Memory B cell (primary cell): ENCODE results near the gene SLC34A1.

Experiments used
- ATAC-seq: fragments of 150-1000 bp; cut with Tn5 transposase; 2 replicates; pipeline ENCODE4 v1.10.0; 2021; ENCODE audit warnings: low read depth, mild to moderate bottlenecking, moderate library complexity
- DNase-seq, 2 donors: peaks; one replicate each; pipeline ENCODE4 v3.0.0; 2022; ENCODE audit warnings: low spot score in 2 of 2
- H3K27ac Mint-ChIP-seq: one replicate; pipeline ENCODE4 v1.8.0; 2022; ENCODE audit warnings: mild to moderate bottlenecking, moderate library complexity, mixed read lengths
- H3K27me3 Mint-ChIP-seq: one replicate; pipeline ENCODE4 v1.8.0; 2022; ENCODE audit warnings: mixed read lengths
- H3K36me3 Mint-ChIP-seq: one replicate; pipeline ENCODE4 v1.8.0; 2022; ENCODE audit warnings: mild to moderate bottlenecking, mixed read lengths
- H3K4me1 Mint-ChIP-seq: one replicate; pipeline ENCODE4 v1.8.0; 2022; ENCODE audit warnings: mixed read lengths
- H3K4me3 Mint-ChIP-seq: one replicate; pipeline ENCODE4 v1.8.0; 2022; ENCODE audit warnings: mild to moderate bottlenecking, moderate library complexity, mixed read lengths
- H3K9me3 Mint-ChIP-seq: one replicate; pipeline ENCODE4 v1.8.0; 2022; ENCODE audit warnings: mixed read lengths

The SLC34A1 gene

GRCh38 chr5:177393990-177394389, 9.8 kb downstream of the SLC34A1 start:
- no peak for DNase-seq
- peaks cover 18% of the 10 kb centered on the region for H3K4me1 Mint-ChIP-seq
- H3K27ac Mint-ChIP-seq = no peak overlapping the region
- ATAC-seq = no peak
- H3K9me3 Mint-ChIP-seq = no peaks in the 10 kb centered on the region
- H3K27me3 Mint-ChIP-seq = peaks cover 4% of the 10 kb centered on the region
- no peak overlapping the region for H3K4me3 Mint-ChIP-seq
- no peaks in the 10 kb centered on the region for H3K36me3 Mint-ChIP-seq

- Mint-ChIP-seq H3K9me3 (no peaks in the 10 kb centered on the region), H3K4me1 (peaks cover 4% of the 10 kb centered on the region), H3K36me3 (no peaks in the 10 kb centered on the region), H3K27me3 (peaks cover 4% of the 10 kb centered on the region), H3K4me3 (no peak overlapping the region), H3K27ac (no peak overlapping the region)
- no peak for ATAC-seq
- DNase-seq = no peak
Observed at GRCh38 chr5:177396078-177396477, 11.8 kb downstream of the SLC34A1 start.

- H3K4me1 Mint-ChIP-seq = peaks cover 4% of the 10 kb centered on the region
- no peaks in the 10 kb centered on the region for H3K36me3 Mint-ChIP-seq
- H3K27ac Mint-ChIP-seq = no peak overlapping the region
- ATAC-seq (no peak), DNase-seq (no peak)
- no peaks in the 10 kb centered on the region for H3K9me3 Mint-ChIP-seq
- no peak overlapping the region for H3K4me3 Mint-ChIP-seq
- H3K27me3 Mint-ChIP-seq = peaks cover 4% of the 10 kb centered on the region
Observed at GRCh38 chr5:177396807-177397206, 12.6 kb downstream of the SLC34A1 start.

- peaks cover 5% of the 10 kb centered on the region for H3K4me1 Mint-ChIP-seq
- H3K4me3 Mint-ChIP-seq = no peak overlapping the region
- H3K27me3 Mint-ChIP-seq = peaks cover 4% of the 10 kb centered on the region
- ATAC-seq = no peak
- no peak overlapping the region for H3K27ac Mint-ChIP-seq
- no peak for DNase-seq
- H3K36me3 Mint-ChIP-seq = no peaks in the 10 kb centered on the region
- H3K9me3 Mint-ChIP-seq = no peaks in the 10 kb centered on the region
Observed at GRCh38 chr5:177397875-177398390, 13.7 kb downstream of the SLC34A1 start.

- Mint-ChIP-seq H3K9me3 (no peaks in the 10 kb centered on the region), H3K4me3 (no peak within 1 kb of the TSS), H3K27me3 (peaks cover 2% of the 10 kb centered on the region), H3K4me1 (peaks cover 16% of the 10 kb centered on the region), H3K27ac (no peak within 1 kb of the TSS), H3K36me3 (no peaks in the 10 kb centered on the region)
- ATAC-seq = no peak
- no peak for DNase-seq
Observed at GRCh38 chr5:177399997-177400868, 16.0 kb downstream of the SLC34A1 start, which contains the start of gene PFN3. PFN3 (minus strand) TSS chr5:177400661; CDS start chr5:177400576, 85 bp downstream.

- Mint-ChIP-seq H3K27ac (no peak overlapping the region), H3K36me3 (no peaks in the 10 kb centered on the region), H3K9me3 (no peaks in the 10 kb centered on the region), H3K27me3 (peaks cover 2% of the 10 kb centered on the region), H3K4me3 (peak overlapping the region; percentile 81), H3K4me1 (peaks cover 25% of the 10 kb centered on the region)
- DNase-seq (no peak), ATAC-seq (no peak)
Observed at GRCh38 chr5:177402271-177403043, 18.2 kb downstream of the SLC34A1 start.

GRCh38 chr5:177403102-177403791, 19.0 kb downstream of the SLC34A1 start:
- Mint-ChIP-seq H3K27ac (no peak overlapping the region), H3K27me3 (no peaks in the 10 kb centered on the region), H3K36me3 (no peaks in the 10 kb centered on the region), H3K4me3 (peak overlapping the region; percentile 81), H3K4me1 (peaks cover 25% of the 10 kb centered on the region), H3K9me3 (no peaks in the 10 kb centered on the region)
- ATAC-seq (peak; percentile 19), DNase-seq (peak; percentile 34 to 62)

- H3K4me3 Mint-ChIP-seq = peak overlapping the region; percentile 81
- no peaks in the 10 kb centered on the region for H3K27me3 Mint-ChIP-seq
- H3K4me1 Mint-ChIP-seq = peaks cover 25% of the 10 kb centered on the region
- no peaks in the 10 kb centered on the region for H3K9me3 Mint-ChIP-seq
- DNase-seq = peak; percentile 85 to 87
- peak; percentile 77 for ATAC-seq
- H3K36me3 Mint-ChIP-seq = no peaks in the 10 kb centered on the region
- no peak overlapping the region for H3K27ac Mint-ChIP-seq
Observed at GRCh38 chr5:177403792-177404640, 19.8 kb downstream of the SLC34A1 start.

- Mint-ChIP-seq H3K27ac (peak overlapping the region; percentile 75), H3K9me3 (no peaks in the 10 kb centered on the region), H3K36me3 (no peaks in the 10 kb centered on the region), H3K4me1 (peaks cover 25% of the 10 kb centered on the region), H3K27me3 (no peaks in the 10 kb centered on the region), H3K4me3 (peak overlapping the region; percentile 62)
- no peak for ATAC-seq
- DNase-seq = no peak
Observed at GRCh38 chr5:177404641-177405179, 20.5 kb downstream of the SLC34A1 start.

DNA sequence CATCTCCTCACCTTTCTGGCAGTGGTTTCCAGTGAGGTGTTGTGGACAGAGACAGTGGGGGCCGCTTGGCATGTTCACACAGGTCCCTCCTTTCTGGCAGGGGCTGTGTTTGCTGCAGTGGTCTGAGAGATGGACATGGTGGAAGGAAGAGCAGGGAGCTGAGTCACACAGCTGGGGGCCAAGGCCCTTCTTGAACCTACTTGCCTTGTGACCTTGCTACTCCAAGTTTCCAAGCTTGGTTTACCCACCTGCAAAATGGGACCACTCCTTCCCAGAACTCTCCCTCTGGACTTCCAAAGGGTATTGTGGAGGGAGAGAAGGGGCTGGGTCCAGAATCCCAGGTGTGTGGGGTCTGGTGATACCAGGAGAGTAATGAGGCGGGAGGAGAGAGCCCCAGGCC, 21.1 kb downstream of the SLC34A1 start:
- Mint-ChIP-seq H3K36me3 (no peaks in the 10 kb centered on the region), H3K9me3 (no peaks in the 10 kb centered on the region), H3K4me1 (peaks cover 25% of the 10 kb centered on the region), H3K27me3 (no peaks in the 10 kb centered on the region), H3K27ac (peak overlapping the region; percentile 75), H3K4me3 (peak overlapping the region; percentile 62)
- DNase-seq (no peak), ATAC-seq (no peak)

- H3K27ac Mint-ChIP-seq = peak overlapping the region; percentile 75
- peak; percentile 55 for ATAC-seq
- H3K27me3 Mint-ChIP-seq = no peaks in the 10 kb centered on the region
- H3K9me3 Mint-ChIP-seq = no peaks in the 10 kb centered on the region
- peak overlapping the region; percentile 32 for H3K4me3 Mint-ChIP-seq
- no peaks in the 10 kb centered on the region for H3K36me3 Mint-ChIP-seq
- DNase-seq = peak; percentile 54 to 59
- H3K4me1 Mint-ChIP-seq = peaks cover 25% of the 10 kb centered on the region
Observed at GRCh38 chr5:177405805-177406204, 21.6 kb downstream of the SLC34A1 start.

GRCh38 chr5:177409043-177409801, 25.0 kb downstream of the SLC34A1 start, which contains the start of gene F12:
F12 (minus strand) TSS chr5:177409564; CDS start chr5:177409527, 37 bp downstream.
- no peaks in the 10 kb centered on the region for H3K36me3 Mint-ChIP-seq
- H3K9me3 Mint-ChIP-seq = no peaks in the 10 kb centered on the region
- DNase-seq (no peak), ATAC-seq (no peak)
- H3K27ac Mint-ChIP-seq = no peak within 1 kb of the TSS
- H3K4me1 Mint-ChIP-seq = peaks cover 22% of the 10 kb centered on the region
- H3K4me3 Mint-ChIP-seq = no peak within 1 kb of the TSS
- no peaks in the 10 kb centered on the region for H3K27me3 Mint-ChIP-seq
